ENCODE measurements around the gene PTPN3. TPM values are rescaled to one million over a fixed set of nuclear protein-coding genes. Genes with fewer than 3 reads are reported as not detected.

Gene PTPN3
- total RNA-seq, 1 donor, result under 0.01 TPM

GRCh38 chr9:109474170-109474569 lies 23.9 kb downstream of the PTPN3 start:
- no peaks in the 10 kb centered on the region for H3K4me1 ChIP-seq (ENCODE audit: insufficient read depth, low read length)
- no peak overlapping the region for H3K4me3 ChIP-seq (ENCODE audit: low read length)
- H3K9me3 ChIP-seq (ENCODE audit: low read depth, low read length), result no peaks in the 10 kb centered on the region
- peaks cover 32% of the 10 kb centered on the region for H3K27me3 ChIP-seq (ENCODE audit: insufficient read depth, low read length)

GRCh38 chr9:109473329-109473728 lies 24.8 kb downstream of the PTPN3 start:
- Histone ChIP-seq H3K9me3 (ENCODE audit: low read depth, low read length) (no peaks in the 10 kb centered on the region), H3K4me3 (ENCODE audit: low read length) (no peak overlapping the region), H3K4me1 (ENCODE audit: insufficient read depth, low read length) (no peaks in the 10 kb centered on the region), H3K27me3 (ENCODE audit: insufficient read depth, low read length) (peaks cover 32% of the 10 kb centered on the region)

- Histone ChIP-seq H3K27me3 (ENCODE audit: insufficient read depth, low read length) (peaks cover 33% of the 10 kb centered on the region), H3K9me3 (ENCODE audit: low read depth, low read length) (no peaks in the 10 kb centered on the region), H3K4me3 (ENCODE audit: low read length) (no peak overlapping the region), H3K4me1 (ENCODE audit: insufficient read depth, low read length) (no peaks in the 10 kb centered on the region)
Measured at GRCh38 chr9:109471475-109472393, 26.4 kb downstream of the PTPN3 start.

DNA sequence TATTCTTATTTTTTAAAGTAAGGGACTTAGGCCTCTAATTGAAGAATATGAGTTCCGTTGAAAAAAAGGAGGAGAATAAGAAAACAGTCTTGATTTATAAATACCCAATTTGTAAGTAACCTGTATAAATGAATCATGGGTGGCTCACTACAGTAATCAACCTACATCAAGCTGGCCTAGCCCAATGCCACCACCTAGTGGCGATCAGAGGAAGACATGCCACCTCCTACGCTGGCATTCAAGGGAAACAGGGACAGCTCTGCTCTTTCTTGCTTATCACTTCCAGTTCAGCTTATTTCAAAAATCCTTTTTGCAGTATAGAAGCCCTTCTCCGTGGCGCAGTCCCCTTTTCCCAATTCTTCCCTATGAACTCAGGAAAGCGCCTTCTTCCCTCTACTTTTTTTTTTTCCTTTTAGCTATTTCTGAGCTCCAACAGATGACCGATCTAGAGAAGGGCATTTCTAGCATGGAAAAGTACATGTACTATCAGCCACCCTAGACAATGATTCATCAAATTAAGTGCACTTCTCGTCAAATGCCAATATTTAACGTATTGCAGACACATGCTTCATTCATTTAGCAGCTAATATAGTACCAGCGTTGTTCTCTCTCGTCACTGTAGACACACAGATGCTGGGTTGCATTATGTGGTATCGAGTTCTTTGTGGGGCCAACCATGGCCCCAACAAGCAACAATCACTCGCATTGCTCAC lies 28.3 kb downstream of the PTPN3 start:
- peaks cover 48% of the 10 kb centered on the region for H3K27me3 ChIP-seq (ENCODE audit: insufficient read depth, low read length)
- H3K4me1 ChIP-seq (ENCODE audit: insufficient read depth, low read length), result no peaks in the 10 kb centered on the region
- H3K4me3 ChIP-seq (ENCODE audit: low read length), result no peak overlapping the region
- no peaks in the 10 kb centered on the region for H3K9me3 ChIP-seq (ENCODE audit: low read depth, low read length)

GRCh38 chr9:109468927-109469326 lies 29.2 kb downstream of the PTPN3 start:
- H3K4me3 ChIP-seq (ENCODE audit: low read length), result no peak overlapping the region
- H3K27me3 ChIP-seq (ENCODE audit: insufficient read depth, low read length), result peaks cover 52% of the 10 kb centered on the region
- H3K4me1 ChIP-seq (ENCODE audit: insufficient read depth, low read length), result no peaks in the 10 kb centered on the region
- no peaks in the 10 kb centered on the region for H3K9me3 ChIP-seq (ENCODE audit: low read depth, low read length)

GRCh38 chr9:109467936-109468335 lies 30.2 kb downstream of the PTPN3 start:
- no peaks in the 10 kb centered on the region for H3K4me1 ChIP-seq (ENCODE audit: insufficient read depth, low read length)
- H3K4me3 ChIP-seq (ENCODE audit: low read length), result no peak overlapping the region
- peaks cover 45% of the 10 kb centered on the region for H3K27me3 ChIP-seq (ENCODE audit: insufficient read depth, low read length)
- no peaks in the 10 kb centered on the region for H3K9me3 ChIP-seq (ENCODE audit: low read depth, low read length)

GRCh38 chr9:109466623-109467590 lies 31.2 kb downstream of the PTPN3 start:
- Histone ChIP-seq H3K9me3 (ENCODE audit: low read depth, low read length) (no peaks in the 10 kb centered on the region), H3K4me3 (ENCODE audit: low read length) (no peak overlapping the region), H3K4me1 (ENCODE audit: insufficient read depth, low read length) (no peaks in the 10 kb centered on the region), H3K27me3 (ENCODE audit: insufficient read depth, low read length) (peaks cover 41% of the 10 kb centered on the region)

GRCh38 chr9:109463924-109464625 lies 34.0 kb downstream of the PTPN3 start:
- Histone ChIP-seq H3K4me3 (ENCODE audit: low read length) (no peak overlapping the region), H3K9me3 (ENCODE audit: low read depth, low read length) (no peaks in the 10 kb centered on the region), H3K4me1 (ENCODE audit: insufficient read depth, low read length) (no peaks in the 10 kb centered on the region), H3K27me3 (ENCODE audit: insufficient read depth, low read length) (peaks cover 37% of the 10 kb centered on the region)

DNA sequence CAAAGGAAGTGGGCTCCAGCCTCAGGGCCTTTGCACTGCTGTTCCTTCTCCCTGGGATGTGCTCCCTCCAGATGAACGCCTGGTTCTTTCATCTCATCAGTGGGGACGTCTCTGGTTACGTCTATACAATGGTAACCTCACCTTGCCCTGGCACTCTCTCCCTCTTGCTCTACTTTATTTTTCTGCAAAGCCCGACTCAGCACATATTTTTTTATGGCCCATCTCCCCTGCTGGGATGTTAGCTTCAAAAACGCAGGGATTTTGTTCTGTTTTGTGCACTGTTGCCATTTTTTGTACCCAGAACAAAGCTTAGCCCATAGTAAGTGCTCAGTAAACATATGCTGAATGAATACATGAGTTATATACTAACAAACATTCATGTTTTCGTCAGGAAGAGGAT lies 37.5 kb downstream of the PTPN3 start:
- no peaks in the 10 kb centered on the region for H3K4me1 ChIP-seq (ENCODE audit: insufficient read depth, low read length)
- H3K27me3 ChIP-seq (ENCODE audit: insufficient read depth, low read length), result peaks cover 37% of the 10 kb centered on the region
- no peaks in the 10 kb centered on the region for H3K9me3 ChIP-seq (ENCODE audit: low read depth, low read length)
- H3K4me3 ChIP-seq (ENCODE audit: low read length), result no peak overlapping the region

DNA sequence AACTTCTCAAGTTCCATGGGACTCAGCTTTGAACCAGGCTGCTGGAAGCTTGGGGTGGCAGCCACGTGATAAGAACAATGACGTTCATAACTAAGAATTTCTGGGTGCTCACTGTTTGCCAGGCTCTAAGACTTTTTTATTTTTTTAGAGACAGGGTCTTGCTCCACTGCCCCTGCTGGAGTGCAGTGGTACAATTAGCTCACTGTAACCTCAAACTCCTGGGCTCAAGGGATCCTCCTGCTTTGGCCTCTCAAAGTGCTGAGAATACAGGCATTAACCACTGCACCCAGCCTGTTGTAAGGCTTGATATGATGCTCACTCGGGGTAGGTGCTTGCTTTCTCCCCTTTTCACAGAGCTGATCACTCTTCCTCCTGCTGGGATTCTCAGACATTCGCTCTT lies 38.7 kb downstream of the PTPN3 start:
- H3K27me3 ChIP-seq (ENCODE audit: insufficient read depth, low read length), result peaks cover 32% of the 10 kb centered on the region
- H3K4me1 ChIP-seq (ENCODE audit: insufficient read depth, low read length), result no peaks in the 10 kb centered on the region
- no peaks in the 10 kb centered on the region for H3K9me3 ChIP-seq (ENCODE audit: low read depth, low read length)
- no peak overlapping the region for H3K4me3 ChIP-seq (ENCODE audit: low read length)

DNA sequence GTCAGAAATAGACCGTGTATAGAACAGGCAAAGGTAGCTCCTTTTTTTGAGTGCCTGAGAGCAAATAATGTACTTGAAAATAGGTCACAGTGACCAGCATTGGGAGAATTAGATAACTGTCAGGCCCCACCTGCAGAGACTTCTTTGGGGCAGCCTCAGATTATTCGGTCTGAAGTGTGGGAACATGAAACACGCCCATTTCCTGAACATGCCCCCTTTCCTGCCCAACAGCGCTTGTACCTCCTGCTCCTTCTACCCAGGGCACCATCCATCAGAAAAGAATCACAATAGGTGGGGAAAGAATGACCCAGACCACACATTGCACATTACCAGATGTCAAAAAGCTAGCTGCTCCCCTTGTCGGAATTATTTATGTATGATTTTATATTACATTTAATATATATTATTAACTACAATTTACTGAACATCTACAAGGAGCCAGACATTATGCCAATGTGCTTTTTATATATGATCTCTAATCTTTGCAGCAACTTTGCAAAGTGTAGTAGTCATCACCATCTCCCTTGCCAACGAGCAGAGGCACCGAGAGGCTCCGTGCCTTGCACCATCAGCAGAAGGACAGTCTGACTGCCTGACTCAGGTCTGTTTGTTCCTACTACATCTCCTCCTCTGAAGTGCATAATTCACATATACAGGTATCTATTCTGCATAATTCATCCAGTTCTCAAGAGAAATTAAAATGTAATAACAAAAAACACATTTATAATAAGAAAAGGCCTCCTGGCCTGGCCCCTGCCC lies 39.5 kb downstream of the PTPN3 start:
- Histone ChIP-seq H3K4me3 (ENCODE audit: low read length) (no peak overlapping the region), H3K4me1 (ENCODE audit: insufficient read depth, low read length) (no peaks in the 10 kb centered on the region), H3K27me3 (ENCODE audit: insufficient read depth, low read length) (peaks cover 26% of the 10 kb centered on the region), H3K9me3 (ENCODE audit: low read depth, low read length) (no peaks in the 10 kb centered on the region)

DNA sequence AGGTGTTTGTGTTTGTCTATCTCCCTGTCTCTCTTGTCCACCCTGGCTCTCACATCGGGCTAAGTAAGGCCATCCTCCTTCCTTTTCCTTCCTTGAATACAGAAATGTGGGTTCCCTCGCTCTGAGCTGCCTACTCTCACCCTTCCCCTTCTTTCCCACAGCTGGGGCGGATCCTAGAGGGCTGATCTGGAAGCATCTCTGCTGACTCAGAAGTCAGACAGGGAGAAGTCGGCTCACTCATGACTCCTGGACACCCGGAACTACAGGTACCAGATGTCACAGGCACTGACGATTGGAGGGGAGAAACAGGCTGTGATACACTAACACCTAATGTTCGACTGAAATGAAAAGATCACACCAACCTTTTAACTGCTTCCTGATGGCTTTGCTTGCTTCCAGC lies 41.3 kb downstream of the PTPN3 start:
- Histone ChIP-seq H3K9me3 (ENCODE audit: low read depth, low read length) (no peaks in the 10 kb centered on the region), H3K4me3 (ENCODE audit: low read length) (no peak overlapping the region), H3K27me3 (ENCODE audit: insufficient read depth, low read length) (peaks cover 21% of the 10 kb centered on the region), H3K4me1 (ENCODE audit: insufficient read depth, low read length) (no peaks in the 10 kb centered on the region)

DNA sequence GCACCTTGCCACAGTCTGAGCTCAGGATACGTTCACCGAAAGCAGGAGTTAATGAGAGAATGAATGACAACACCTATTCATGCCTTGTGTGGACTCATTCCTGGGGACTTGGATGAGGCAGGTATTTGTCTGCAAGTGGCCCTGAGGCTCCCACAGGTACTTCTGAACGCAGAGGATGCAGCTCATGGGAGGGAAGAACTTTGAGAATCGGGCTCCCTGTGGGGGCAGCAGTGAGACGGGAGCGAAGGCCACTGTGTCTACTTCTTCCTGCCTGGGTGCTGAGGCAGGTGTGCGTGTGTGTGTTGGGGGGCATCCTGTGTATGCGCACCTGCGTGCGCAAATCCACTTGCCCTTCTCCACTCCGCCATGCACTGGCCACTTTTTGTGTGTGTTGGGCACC lies 42.2 kb downstream of the PTPN3 start:
- H3K9me3 ChIP-seq (ENCODE audit: low read depth, low read length), result no peaks in the 10 kb centered on the region
- H3K27me3 ChIP-seq (ENCODE audit: insufficient read depth, low read length), result peaks cover 16% of the 10 kb centered on the region
- H3K4me1 ChIP-seq (ENCODE audit: insufficient read depth, low read length), result no peaks in the 10 kb centered on the region
- H3K4me3 ChIP-seq (ENCODE audit: low read length), result no peak overlapping the region

GRCh38 chr9:109455391-109455790 lies 42.7 kb downstream of the PTPN3 start:
- Histone ChIP-seq H3K27me3 (ENCODE audit: insufficient read depth, low read length) (peaks cover 14% of the 10 kb centered on the region), H3K9me3 (ENCODE audit: low read depth, low read length) (no peaks in the 10 kb centered on the region), H3K4me3 (ENCODE audit: low read length) (no peak overlapping the region), H3K4me1 (ENCODE audit: insufficient read depth, low read length) (no peaks in the 10 kb centered on the region)
